ENCODE data around the gene CSTPP1. TPM values are rescaled to one million over a fixed set of nuclear protein-coding genes. Genes with fewer than 3 reads are reported as not detected.

The CSTPP1 gene
- polyA plus RNA-seq, 1 donor from 2014 or later, result 46.4 TPM

GRCh38 chr11:47161890-47162289 lies 225.3 kb downstream of the CSTPP1 start:
- Histone ChIP-seq H4K20me1 (ENCODE audit: insufficient read depth) (no peaks in the 10 kb centered on the region), H3K36me3 (ENCODE audit: insufficient read depth, low read length) (no peaks in the 10 kb centered on the region), H3K9me2 (ENCODE audit: insufficient read depth, low read length) (no peaks in the 10 kb centered on the region), H3K9me3 (ENCODE audit: low read length) (no peaks in the 10 kb centered on the region), H3K4me3 (ENCODE audit: low read length) (no peak overlapping the region), H3K27ac (ENCODE audit: low read length) (no peak overlapping the region), H3K4me2 (ENCODE audit: low read length) (no peak overlapping the region), H3K9ac (ENCODE audit: low read length) (no peak overlapping the region), H3K27me3 (ENCODE audit: insufficient read depth, low read depth, low read length) (no peaks in the 10 kb centered on the region), H3K79me2 (replicated peaks; ENCODE audit: insufficient read depth, low read length) (no peaks in the 10 kb centered on the region), H3F3A (ENCODE audit: insufficient read depth, low read length, poor library complexity, severe bottlenecking) (no peaks in the 10 kb centered on the region), H2AFZ (ENCODE audit: low read depth, low read length) (no peak overlapping the region)
- TF ChIP-seq CTCF (IDR thresholded peaks at IDR 0.05; ENCODE audit: poor library complexity, severe bottlenecking), result peak; percentile 1
- no peak for TF ChIP-seq SMC3 (conservative IDR thresholded peaks at IDR 0.05; ENCODE audit: poor library complexity)

- no peaks in the 10 kb centered on the region for H3F3A ChIP-seq (ENCODE audit: insufficient read depth, low read length, poor library complexity, severe bottlenecking)
- H3K9me2 ChIP-seq (ENCODE audit: insufficient read depth, low read length), result no peaks in the 10 kb centered on the region
- H3K79me2 ChIP-seq (replicated peaks; ENCODE audit: insufficient read depth, low read length), result no peaks in the 10 kb centered on the region
- no peak overlapping the region for H2AFZ ChIP-seq (ENCODE audit: low read depth, low read length)
- peaks cover 1% of the 10 kb centered on the region for H3K36me3 ChIP-seq (ENCODE audit: insufficient read depth, low read length)
- no peaks in the 10 kb centered on the region for H3K27me3 ChIP-seq (ENCODE audit: insufficient read depth, low read depth, low read length)
- H3K9ac ChIP-seq (ENCODE audit: low read length), result no peak overlapping the region
- H4K20me1 ChIP-seq (ENCODE audit: insufficient read depth), result no peaks in the 10 kb centered on the region
- TF ChIP-seq SMC3 (conservative IDR thresholded peaks at IDR 0.05; ENCODE audit: poor library complexity), result no peak
- TF ChIP-seq MXI1 (conservative IDR thresholded peaks at IDR 0.05; ENCODE audit: poor library complexity, severe bottlenecking), result no peak
- no peaks in the 10 kb centered on the region for H3K9me3 ChIP-seq (ENCODE audit: low read length)
- H3K4me3 ChIP-seq (ENCODE audit: low read length), result no peak overlapping the region
- no peak overlapping the region for H3K27ac ChIP-seq (ENCODE audit: low read length)
- H3K4me2 ChIP-seq (ENCODE audit: low read length), result no peak overlapping the region
Measured at GRCh38 chr11:47162426-47162825, 225.9 kb downstream of the CSTPP1 start.

GRCh38 chr11:47163193-47163592 lies 226.6 kb downstream of the CSTPP1 start:
- H3K4me3 ChIP-seq (ENCODE audit: low read length), result no peak overlapping the region
- H3K9ac ChIP-seq (ENCODE audit: low read length), result no peak overlapping the region
- TF ChIP-seq RAD21 (conservative IDR thresholded peaks at IDR 0.05), result no peak
- no peak for TF ChIP-seq EZH2 (IDR thresholded peaks at IDR 0.05; ENCODE audit: borderline replicate concordance, insufficient read depth, low read length, poor library complexity, severe bottlenecking)
- TF ChIP-seq CTCF (IDR thresholded peaks at IDR 0.05; ENCODE audit: poor library complexity, severe bottlenecking), result no peak
- TF ChIP-seq MXI1 (conservative IDR thresholded peaks at IDR 0.05; ENCODE audit: poor library complexity, severe bottlenecking), result no peak
- TF ChIP-seq SMC3 (conservative IDR thresholded peaks at IDR 0.05; ENCODE audit: poor library complexity), result no peak
- TF ChIP-seq POLR2AphosphoS5 (IDR thresholded peaks at IDR 0.05), result no peak
- no peak for TF ChIP-seq EP300 (conservative IDR thresholded peaks at IDR 0.05; ENCODE audit: poor library complexity, severe bottlenecking)
- TF ChIP-seq TAF1 (IDR thresholded peaks at IDR 0.05; ENCODE audit: low read depth), result no peak
- no peak for TF ChIP-seq REST (IDR thresholded peaks at IDR 0.05; ENCODE audit: borderline replicate concordance)
- H3K9me2 ChIP-seq (ENCODE audit: insufficient read depth, low read length), result no peaks in the 10 kb centered on the region
- H3K79me2 ChIP-seq (replicated peaks; ENCODE audit: insufficient read depth, low read length), result no peaks in the 10 kb centered on the region
- H3K27ac ChIP-seq (ENCODE audit: low read length), result no peak overlapping the region
- H4K20me1 ChIP-seq (ENCODE audit: insufficient read depth), result no peaks in the 10 kb centered on the region
- no peak overlapping the region for H2AFZ ChIP-seq (ENCODE audit: low read depth, low read length)
- H3F3A ChIP-seq (ENCODE audit: insufficient read depth, low read length, poor library complexity, severe bottlenecking), result no peaks in the 10 kb centered on the region
- H3K9me3 ChIP-seq (ENCODE audit: low read length), result no peaks in the 10 kb centered on the region
- peaks cover 8% of the 10 kb centered on the region for H3K36me3 ChIP-seq (ENCODE audit: insufficient read depth, low read length)
- no peaks in the 10 kb centered on the region for H3K27me3 ChIP-seq (ENCODE audit: insufficient read depth, low read depth, low read length)
- no peak overlapping the region for H3K4me2 ChIP-seq (ENCODE audit: low read length)
